ENCODE results near the gene SEMG1. TPM values are rescaled to one million over a fixed set of nuclear protein-coding genes. Genes with fewer than 3 reads are reported as not detected.

The SEMG1 gene
- total RNA-seq, 1 donor from 2014 or later, result not detected

- TF ChIP-seq, protein P1, sequence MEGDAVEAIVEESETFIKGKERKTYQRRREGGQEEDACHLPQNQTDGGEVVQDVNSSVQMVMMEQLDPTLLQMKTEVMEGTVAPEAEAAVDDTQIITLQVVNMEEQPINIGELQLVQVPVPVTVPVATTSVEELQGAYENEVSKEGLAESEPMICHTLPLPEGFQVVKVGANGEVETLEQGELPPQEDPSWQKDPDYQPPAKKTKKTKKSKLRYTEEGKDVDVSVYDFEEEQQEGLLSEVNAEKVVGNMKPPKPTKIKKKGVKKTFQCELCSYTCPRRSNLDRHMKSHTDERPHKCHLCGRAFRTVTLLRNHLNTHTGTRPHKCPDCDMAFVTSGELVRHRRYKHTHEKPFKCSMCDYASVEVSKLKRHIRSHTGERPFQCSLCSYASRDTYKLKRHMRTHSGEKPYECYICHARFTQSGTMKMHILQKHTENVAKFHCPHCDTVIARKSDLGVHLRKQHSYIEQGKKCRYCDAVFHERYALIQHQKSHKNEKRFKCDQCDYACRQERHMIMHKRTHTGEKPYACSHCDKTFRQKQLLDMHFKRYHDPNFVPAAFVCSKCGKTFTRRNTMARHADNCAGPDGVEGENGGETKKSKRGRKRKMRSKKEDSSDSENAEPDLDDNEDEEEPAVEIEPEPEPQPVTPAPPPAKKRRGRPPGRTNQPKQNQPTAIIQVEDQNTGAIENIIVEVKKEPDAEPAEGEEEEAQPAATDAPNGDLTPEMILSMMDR (IDR thresholded peaks at IDR 0.05; ENCODE audit: unreplicated experiment), result no peak
- Mint-ChIP-seq H3K36me3 (ENCODE audit: insufficient read depth) (no peaks in the 10 kb centered on the region), H3K27ac (no peak overlapping the region), H3K4me1 (ENCODE audit: low read depth) (no peaks in the 10 kb centered on the region), H3K27me3 (peaks cover 7% of the 10 kb centered on the region), H3K4me3 (ENCODE audit: low read depth) (no peak overlapping the region), H3K9me3 (ENCODE audit: low read depth) (no peaks in the 10 kb centered on the region)
- DNase-seq (ENCODE audit: low spot score, unreplicated experiment), result no peak
Measured at GRCh38 chr20:45187693-45188092, 19.1 kb upstream of the SEMG1 start.

- Mint-ChIP-seq H3K4me3 (ENCODE audit: low read depth) (no peak overlapping the region), H3K9me3 (ENCODE audit: low read depth) (no peaks in the 10 kb centered on the region), H3K27me3 (peaks cover 7% of the 10 kb centered on the region), H3K36me3 (ENCODE audit: insufficient read depth) (no peaks in the 10 kb centered on the region), H3K4me1 (ENCODE audit: low read depth) (no peaks in the 10 kb centered on the region), H3K27ac (no peak overlapping the region)
- TF ChIP-seq, protein P1 (IDR thresholded peaks at IDR 0.05; ENCODE audit: unreplicated experiment), result no peak
- no peak for DNase-seq (ENCODE audit: low spot score, unreplicated experiment)
Measured at GRCh38 chr20:45189067-45189609, 17.7 kb upstream of the SEMG1 start.

- H3K9me3 Mint-ChIP-seq (ENCODE audit: low read depth), result no peaks in the 10 kb centered on the region
- no peak overlapping the region for H3K27ac Mint-ChIP-seq
- H3K36me3 Mint-ChIP-seq (ENCODE audit: insufficient read depth), result no peaks in the 10 kb centered on the region
- TF ChIP-seq, protein P1 (IDR thresholded peaks at IDR 0.05; ENCODE audit: unreplicated experiment), result no peak
- DNase-seq (ENCODE audit: low spot score, unreplicated experiment), result no peak
- peaks cover 7% of the 10 kb centered on the region for H3K27me3 Mint-ChIP-seq
- no peaks in the 10 kb centered on the region for H3K4me1 Mint-ChIP-seq (ENCODE audit: low read depth)
- H3K4me3 Mint-ChIP-seq (ENCODE audit: low read depth), result no peak overlapping the region
Measured at GRCh38 chr20:45189861-45190260, 17.0 kb upstream of the SEMG1 start.

- no peak overlapping the region for H3K4me3 Mint-ChIP-seq (ENCODE audit: low read depth)
- no peaks in the 10 kb centered on the region for H3K9me3 Mint-ChIP-seq (ENCODE audit: low read depth)
- peaks cover 7% of the 10 kb centered on the region for H3K27me3 Mint-ChIP-seq
- TF ChIP-seq, protein P1 (IDR thresholded peaks at IDR 0.05; ENCODE audit: unreplicated experiment), result no peak
- H3K4me1 Mint-ChIP-seq (ENCODE audit: low read depth), result no peaks in the 10 kb centered on the region
- H3K36me3 Mint-ChIP-seq (ENCODE audit: insufficient read depth), result no peaks in the 10 kb centered on the region
- DNase-seq (ENCODE audit: low spot score, unreplicated experiment), result no peak
- no peak overlapping the region for H3K27ac Mint-ChIP-seq
Measured at GRCh38 chr20:45191926-45192325, 14.9 kb upstream of the SEMG1 start.

- H3K9me3 Mint-ChIP-seq (ENCODE audit: low read depth), result no peaks in the 10 kb centered on the region
- TF ChIP-seq, protein P1 (IDR thresholded peaks at IDR 0.05; ENCODE audit: unreplicated experiment), result no peak
- H3K4me3 Mint-ChIP-seq (ENCODE audit: low read depth), result no peak overlapping the region
- no peaks in the 10 kb centered on the region for H3K4me1 Mint-ChIP-seq (ENCODE audit: low read depth)
- no peaks in the 10 kb centered on the region for H3K36me3 Mint-ChIP-seq (ENCODE audit: insufficient read depth)
- peaks cover 8% of the 10 kb centered on the region for H3K27me3 Mint-ChIP-seq
- no peak for DNase-seq (ENCODE audit: low spot score, unreplicated experiment)
- no peak overlapping the region for H3K27ac Mint-ChIP-seq
Measured at GRCh38 chr20:45193331-45193730, 13.5 kb upstream of the SEMG1 start.
